Neural progenitor cell (in vitro differentiated cells): Measurements from ENCODE around the gene AARS2.

Source experiments
- CTCF ChIP-seq: fragments of 200-600 bp; sonication (generic); IDR thresholded peaks from 2 replicates; pipeline ENCODE4 v1.5.1; 2017; ENCODE audit warnings: antibody characterized with exemption, mild to moderate bottlenecking
- EZH2 ChIP-seq: fragments of 200-600 bp; sonication (generic); IDR thresholded peaks from 2 replicates; pipeline ENCODE4 v1.6.1; 2017; ENCODE audit warnings: antibody characterized with exemption, mild to moderate bottlenecking, moderate library complexity

- TF ChIP-seq EZH2 (no peak), CTCF (no peak)
These were observed 29.3 kb upstream of the AARS2 start, which contains the start of gene SPATS1 for GRCh38 chr6:44342489-44342888.
